ENCODE results near the gene CCDC91.

GRCh38 chr12:28156362-28156761 is 33.9 kb upstream of the CCDC91 start:
- TF ChIP-seq CTCF (IDR thresholded peaks at IDR 0.05; ENCODE audit: low read depth, low read length) (no peak), EZH2phosphoT487 (IDR thresholded peaks at IDR 0.05; ENCODE audit: low read depth) (no peak)
